Activated CD4-positive, alpha-beta memory T cell treated with anti-CD3 and anti-CD28 coated beads for 36 hours (primary cell): Measurements from ENCODE around the gene ARHGEF3. TPM values are rescaled to one million over a fixed set of nuclear protein-coding genes. Genes with fewer than 3 reads are reported as not detected.
"Not testable (repeated sequence)": the region's sequence is repeated elsewhere in the genome, so short reads cannot be mapped to it uniquely, and the experiment has no call there.

ENCODE experiments used
- CTCF ChIA-PET: fragments of 350-600 bp; sonication (Branson Sonifier 250); formaldehyde crosslinking; loops from one replicate; lab custom pipeline; 2021; ENCODE audit warnings: antibody characterized with exemption, inconsistent platforms; lab: Charles Lee
- POLR2A ChIA-PET: fragments of 350-600 bp; sonication (Branson Sonifier 250); formaldehyde crosslinking; loops from one replicate; lab custom pipeline; 2021; ENCODE audit warnings: antibody characterized with exemption; lab: Charles Lee
- DNase-seq: peaks from one replicate; pipeline ENCODE4 v3.0.0-alpha.2; 2020
- H3K27ac Mint-ChIP-seq: one replicate; pipeline ENCODE4 v1.8.0; 2021; ENCODE audit warnings: mixed read lengths
- H3K27me3 Mint-ChIP-seq: one replicate; pipeline ENCODE4 v1.8.0; 2021; ENCODE audit warnings: mixed read lengths
- H3K36me3 Mint-ChIP-seq: one replicate; pipeline ENCODE4 v1.8.0; 2021; ENCODE audit warnings: mixed read lengths
- H3K4me1 Mint-ChIP-seq: one replicate; pipeline ENCODE4 v1.8.0; 2021; ENCODE audit warnings: low read depth, mixed read lengths
- H3K4me3 Mint-ChIP-seq: one replicate; pipeline ENCODE4 v1.8.0; 2021; ENCODE audit warnings: mild to moderate bottlenecking, mixed read lengths
- H3K9me3 Mint-ChIP-seq: one replicate; pipeline ENCODE4 v1.8.0; 2021; ENCODE audit warnings: mixed read lengths
- intact Hi-C: fragments of 100-400 bp; cut with micrococcal nuclease; formaldehyde crosslinking; loops from one replicate; pipeline ENCODE4 v1.15.1; 2023
- total RNA-seq, 2 experiments: library from RNA; stranded (reverse); gene quantifications; one replicate each; pipeline ENCODE4 v1.2.3, GENCODE V29; 2021

ARHGEF3 gene
- total RNA-seq, 2 experiments from 2014 or later, result 28.0 to 31.5 TPM

DNA sequence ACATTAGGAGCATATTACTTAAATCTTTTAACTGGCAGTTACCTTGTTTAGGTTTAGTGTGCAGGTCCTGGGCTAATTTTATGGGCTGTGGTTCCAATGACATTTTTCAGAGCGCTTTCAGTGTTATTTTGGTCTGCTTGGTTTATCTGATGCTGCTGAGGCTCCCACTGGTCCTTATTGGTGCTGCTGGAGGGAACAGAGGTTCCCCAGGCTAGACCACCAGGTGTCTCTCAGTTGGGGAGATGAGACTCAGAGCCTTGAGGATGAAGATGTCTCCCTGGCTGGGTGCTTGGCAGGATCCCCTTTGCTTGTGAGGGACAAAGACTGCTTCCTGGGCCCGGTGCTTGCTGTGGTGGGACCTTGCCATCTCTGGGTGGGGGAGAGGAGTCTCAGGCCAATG lies 90.4 kb downstream of the ARHGEF3 start:
- POLR2A ChIA-PET, result no interaction called here
- peaks cover 7% of the 10 kb centered on the region for H3K9me3 Mint-ChIP-seq

DNA sequence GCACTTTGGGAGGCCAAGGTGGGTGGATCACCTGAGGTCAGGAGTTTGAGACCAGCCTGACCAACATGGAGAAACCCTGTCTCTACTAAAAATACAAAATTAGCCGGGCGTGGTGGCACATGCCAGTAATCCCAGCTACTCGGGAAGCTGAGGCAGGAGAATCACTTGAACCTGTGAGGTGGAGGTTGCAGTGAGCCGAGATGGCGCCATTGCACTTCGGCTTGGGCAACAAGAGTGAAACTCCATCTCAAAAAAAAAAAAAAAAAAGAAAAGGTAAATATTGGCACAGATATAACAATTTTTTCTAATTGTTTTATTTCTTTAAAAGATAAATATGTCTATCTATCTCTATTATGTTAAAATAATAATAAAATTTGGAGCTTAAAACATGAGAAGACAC lies 94.3 kb downstream of the ARHGEF3 start:
- intact Hi-C loops, POLR2A ChIA-PET, H3K9me3 Mint-ChIP-seq, H3K27ac Mint-ChIP-seq, H3K27me3 Mint-ChIP-seq, H3K36me3 Mint-ChIP-seq, H3K4me3 Mint-ChIP-seq: not testable (repeated sequence)
- CTCF ChIA-PET, result interaction anchor here (0.7 to 3.1 kb wide), 8 partner anchors 81 to 288 kb away, joined by 3 to 38 read pairs (median 5); partner anchors contain the start of gene ARHGEF3
- H3K4me1 Mint-ChIP-seq, result peaks cover 11% of the 10 kb centered on the region
- DNase-seq, result peak; percentile 51

More for the DNA sequence above, 90.4 kb downstream of the ARHGEF3 start:
- no peak for DNase-seq
- CTCF ChIA-PET, result interaction anchor here (1.4 kb wide), 1 partner anchor 88 kb away, joined by 7 read pairs; no protein-coding TSS in a partner anchor
- intact Hi-C loops, result loop anchor here (5.0 kb wide), 1 partner anchor 41 kb away; no protein-coding TSS in a partner anchor
- no peaks in the 10 kb centered on the region for H3K36me3 Mint-ChIP-seq
- no peaks in the 10 kb centered on the region for H3K27me3 Mint-ChIP-seq
- no peak overlapping the region for H3K4me3 Mint-ChIP-seq
- peaks cover 3% of the 10 kb centered on the region for H3K4me1 Mint-ChIP-seq
- H3K27ac Mint-ChIP-seq, result no peak overlapping the region

GRCh38 chr3:56706629-56707028 lies 95.1 kb downstream of the ARHGEF3 start:
- no peaks in the 10 kb centered on the region for H3K9me3 Mint-ChIP-seq
- CTCF ChIA-PET, result interaction anchor here (7.4 kb wide), 2 partner anchors 93 to 282 kb away, joined by 244 to 282 read pairs; partner anchors contain the start of gene ARHGEF3
- H3K27me3 Mint-ChIP-seq, result no peaks in the 10 kb centered on the region
- H3K27ac Mint-ChIP-seq, result no peak overlapping the region
- peaks cover 11% of the 10 kb centered on the region for H3K4me1 Mint-ChIP-seq
- H3K36me3 Mint-ChIP-seq, result no peaks in the 10 kb centered on the region
- POLR2A ChIA-PET, result no interaction called here
- H3K4me3 Mint-ChIP-seq, result no peak overlapping the region
- no peak for DNase-seq
- intact Hi-C loops, result no loop called here

DNA sequence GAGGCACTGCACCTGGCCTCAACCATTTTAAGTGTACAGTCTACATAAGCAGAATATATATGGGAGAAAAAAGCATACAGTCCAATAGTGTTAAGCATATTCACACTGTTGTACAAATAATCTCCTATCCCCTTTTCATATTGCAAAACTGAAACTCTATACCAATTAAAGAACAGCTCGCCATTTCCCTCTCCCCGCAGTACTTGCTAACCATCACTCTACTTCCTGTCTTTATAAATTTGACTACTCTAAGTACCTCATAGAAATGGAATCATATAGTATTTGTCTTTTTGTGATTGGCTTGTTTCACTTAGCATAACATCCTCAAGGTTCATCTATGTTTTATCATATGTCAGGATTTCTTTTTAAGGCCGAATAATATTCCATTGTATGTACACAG lies 97.0 kb downstream of the ARHGEF3 start:
- Mint-ChIP-seq H3K4me1 (peaks cover 11% of the 10 kb centered on the region), H3K4me3 (no peak overlapping the region), H3K9me3 (no peaks in the 10 kb centered on the region), H3K36me3 (no peaks in the 10 kb centered on the region), H3K27me3 (no peaks in the 10 kb centered on the region), H3K27ac (no peak overlapping the region)
- DNase-seq, result no peak
- intact Hi-C loops, result loop anchor here (5.0 kb wide), 2 partner anchors 153 to 213 kb away; no protein-coding TSS in a partner anchor
- ChIA-PET CTCF (interaction anchor here (1.0 to 7.4 kb wide), 5 partner anchors 49 to 291 kb away, joined by 3 to 282 read pairs (median 9); partner anchors contain the start of gene ARHGEF3), POLR2A (interaction anchor here (0.6 to 3.7 kb wide), 4 partner anchors 62 to 278 kb away, joined by 3 to 23 read pairs (median 4); no protein-coding TSS in a partner anchor)

DNA sequence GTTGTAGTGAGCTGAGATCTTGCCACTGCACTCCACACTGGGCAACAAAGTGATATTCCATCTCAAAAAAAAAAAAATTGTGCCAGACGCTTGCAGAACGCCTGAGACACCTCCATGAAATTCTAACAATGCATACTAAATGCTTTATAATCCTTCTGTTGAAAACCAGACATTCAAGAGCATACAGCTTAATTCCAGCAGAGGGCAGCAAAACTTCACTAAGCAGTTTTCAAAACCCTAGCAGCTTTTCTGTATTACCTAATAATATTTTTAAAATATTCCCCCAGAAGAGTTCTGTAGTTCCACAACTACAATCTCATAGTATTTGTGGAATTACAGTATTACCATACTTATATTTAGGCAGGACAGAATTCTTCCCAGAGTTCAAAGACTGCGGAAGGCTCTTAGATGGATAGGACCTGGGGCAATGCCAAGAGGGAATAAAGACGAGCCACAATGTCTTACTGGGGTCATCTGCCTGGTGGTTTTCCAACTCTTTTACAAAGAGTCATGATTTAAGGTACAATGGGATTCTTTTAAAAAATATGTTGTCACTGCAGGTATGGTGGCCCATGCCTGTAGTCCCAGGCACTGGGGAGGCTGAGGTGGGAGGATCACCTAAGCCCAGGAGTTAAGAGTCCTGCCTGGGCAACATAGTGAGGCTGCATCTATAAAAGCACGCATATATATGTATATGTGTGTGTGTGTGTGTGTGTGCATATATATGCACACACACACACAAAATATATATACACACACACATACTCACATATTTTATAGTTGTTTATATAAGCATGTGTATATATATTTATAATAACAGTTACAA lies 99.0 kb downstream of the ARHGEF3 start:
- intact Hi-C loops, result loop anchor here (1.0 to 5.0 kb wide), 5 partner anchors 97 to 287 kb away; no protein-coding TSS in a partner anchor
- CTCF ChIA-PET, result interaction anchor here (0.5 to 7.4 kb wide), 47 partner anchors 8 to 1938 kb away, joined by 3 to 282 read pairs (median 3); partner anchors contain the start of gene ARHGEF3
- POLR2A ChIA-PET, result interaction anchor here (0.5 to 3.7 kb wide), 5 partner anchors 96 to 286 kb away, joined by 3 to 23 read pairs (median 3); no protein-coding TSS in a partner anchor
- DNase-seq, result peak; percentile 36
- no peaks in the 10 kb centered on the region for H3K36me3 Mint-ChIP-seq
- H3K4me3 Mint-ChIP-seq, result no peak overlapping the region
- H3K27ac Mint-ChIP-seq, result no peak overlapping the region
- peaks cover 11% of the 10 kb centered on the region for H3K4me1 Mint-ChIP-seq
- H3K9me3 Mint-ChIP-seq, result no peaks in the 10 kb centered on the region
- no peaks in the 10 kb centered on the region for H3K27me3 Mint-ChIP-seq

DNA sequence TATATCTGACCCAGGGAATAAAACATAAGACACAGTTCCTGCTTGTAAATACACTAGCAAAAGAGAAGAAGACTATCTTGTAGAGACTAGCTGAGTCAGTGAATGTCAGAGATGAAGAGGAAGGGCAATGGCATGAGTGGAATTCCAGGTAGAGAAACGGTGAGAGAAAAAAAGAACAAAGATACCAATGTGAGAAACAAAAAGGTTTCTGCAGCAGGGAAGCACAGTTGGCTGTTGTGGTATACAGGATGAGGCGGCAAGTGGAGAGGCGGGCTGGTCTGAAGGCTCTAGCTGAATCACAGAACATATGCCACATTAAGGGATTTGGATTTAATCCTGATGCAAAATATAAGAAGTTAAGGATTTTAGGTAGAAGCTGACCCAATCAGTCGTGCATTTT lies 101.6 kb downstream of the ARHGEF3 start:
- peaks cover 23% of the 10 kb centered on the region for H3K4me1 Mint-ChIP-seq
- ChIA-PET POLR2A (no interaction called here), CTCF (interaction anchor here (0.9 to 7.4 kb wide), 5 partner anchors 11 to 296 kb away, joined by 3 to 282 read pairs (median 4); partner anchors contain the start of gene ARHGEF3)
- no peak overlapping the region for H3K27ac Mint-ChIP-seq
- DNase-seq, result no peak
- no peak overlapping the region for H3K4me3 Mint-ChIP-seq
- H3K27me3 Mint-ChIP-seq, result no peaks in the 10 kb centered on the region
- no peaks in the 10 kb centered on the region for H3K9me3 Mint-ChIP-seq
- intact Hi-C loops, result loop anchor here (5.0 kb wide), 2 partner anchors 157 to 217 kb away; no protein-coding TSS in a partner anchor
- no peaks in the 10 kb centered on the region for H3K36me3 Mint-ChIP-seq

DNA sequence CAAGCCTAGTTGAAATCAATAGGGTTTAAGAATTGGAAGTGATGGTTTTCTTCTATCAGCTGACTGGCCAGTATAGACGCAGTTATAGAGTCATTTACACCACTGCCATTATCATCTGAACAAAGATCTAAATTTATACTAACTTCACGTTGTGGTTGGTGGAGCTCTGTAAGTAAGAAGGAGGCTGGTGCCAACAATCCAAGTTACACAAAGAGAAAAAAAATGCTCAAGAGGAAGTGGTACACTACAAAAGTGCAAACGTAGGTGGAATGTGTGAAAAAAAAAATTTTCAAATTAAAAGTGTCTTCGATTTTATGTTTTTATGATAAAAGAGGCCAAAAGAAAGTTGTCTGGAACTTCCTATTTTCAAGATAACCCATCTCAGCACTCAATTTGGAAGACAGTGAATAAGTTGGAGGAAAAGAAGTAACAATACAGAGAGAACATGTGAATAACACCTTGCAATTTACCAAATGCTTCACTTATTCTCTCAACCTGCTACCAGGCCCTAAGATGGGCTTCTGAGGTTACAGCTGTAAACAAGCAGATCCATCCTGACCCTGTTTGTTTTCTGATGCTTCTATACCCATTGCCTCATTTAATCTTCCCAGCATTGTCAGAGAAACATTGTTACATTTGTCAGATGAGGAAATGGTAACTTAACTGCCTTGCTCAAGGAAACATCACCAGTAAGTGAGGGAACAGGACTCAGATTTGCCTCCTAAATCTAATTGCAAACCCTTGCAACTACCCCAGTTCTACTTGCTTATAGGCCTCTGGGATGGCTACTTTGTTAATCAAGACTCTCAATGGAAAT lies 106.7 kb downstream of the ARHGEF3 start:
- DNase-seq, result no peak
- CTCF ChIA-PET, result interaction anchor here (0.6 to 4.0 kb wide), 3 partner anchors 104 to 301 kb away, joined by 3 to 21 read pairs (median 10); no protein-coding TSS in a partner anchor
- H3K27ac Mint-ChIP-seq, result peak overlapping the region; percentile 63
- H3K36me3 Mint-ChIP-seq, result no peaks in the 10 kb centered on the region
- peak overlapping the region; percentile 1 for H3K4me3 Mint-ChIP-seq
- no peaks in the 10 kb centered on the region for H3K27me3 Mint-ChIP-seq
- POLR2A ChIA-PET, result interaction anchor here (1.0 to 2.6 kb wide), 3 partner anchors 88 to 106 kb away, joined by 3 to 12 read pairs (median 3); partner anchors contain the start of gene ARHGEF3
- peaks cover 42% of the 10 kb centered on the region for H3K4me1 Mint-ChIP-seq
- no peaks in the 10 kb centered on the region for H3K9me3 Mint-ChIP-seq
- intact Hi-C loops, result loop anchor here (5.0 to 10.0 kb wide), 2 partner anchors 167 to 350 kb away; no protein-coding TSS in a partner anchor

- CTCF ChIA-PET, result interaction anchor here (2.4 to 4.0 kb wide), 2 partner anchors 106 to 295 kb away, joined by 10 to 21 read pairs; no protein-coding TSS in a partner anchor
- Mint-ChIP-seq H3K27me3 (no peaks in the 10 kb centered on the region), H3K27ac (no peak overlapping the region), H3K36me3 (no peaks in the 10 kb centered on the region), H3K4me1 (peaks cover 42% of the 10 kb centered on the region), H3K9me3 (no peaks in the 10 kb centered on the region), H3K4me3 (no peak overlapping the region)
- intact Hi-C loops, result loop anchor here (1.0 to 10.0 kb wide), 3 partner anchors 11 to 349 kb away; no protein-coding TSS in a partner anchor
- DNase-seq, result no peak
- POLR2A ChIA-PET, result interaction anchor here (1.0 to 2.6 kb wide), 4 partner anchors 11 to 107 kb away, joined by 3 to 12 read pairs (median 8); partner anchors contain the start of genes ARHGEF3 and TASOR
Measured at GRCh38 chr3:56693750-56694149, 108.0 kb downstream of the ARHGEF3 start.

DNA sequence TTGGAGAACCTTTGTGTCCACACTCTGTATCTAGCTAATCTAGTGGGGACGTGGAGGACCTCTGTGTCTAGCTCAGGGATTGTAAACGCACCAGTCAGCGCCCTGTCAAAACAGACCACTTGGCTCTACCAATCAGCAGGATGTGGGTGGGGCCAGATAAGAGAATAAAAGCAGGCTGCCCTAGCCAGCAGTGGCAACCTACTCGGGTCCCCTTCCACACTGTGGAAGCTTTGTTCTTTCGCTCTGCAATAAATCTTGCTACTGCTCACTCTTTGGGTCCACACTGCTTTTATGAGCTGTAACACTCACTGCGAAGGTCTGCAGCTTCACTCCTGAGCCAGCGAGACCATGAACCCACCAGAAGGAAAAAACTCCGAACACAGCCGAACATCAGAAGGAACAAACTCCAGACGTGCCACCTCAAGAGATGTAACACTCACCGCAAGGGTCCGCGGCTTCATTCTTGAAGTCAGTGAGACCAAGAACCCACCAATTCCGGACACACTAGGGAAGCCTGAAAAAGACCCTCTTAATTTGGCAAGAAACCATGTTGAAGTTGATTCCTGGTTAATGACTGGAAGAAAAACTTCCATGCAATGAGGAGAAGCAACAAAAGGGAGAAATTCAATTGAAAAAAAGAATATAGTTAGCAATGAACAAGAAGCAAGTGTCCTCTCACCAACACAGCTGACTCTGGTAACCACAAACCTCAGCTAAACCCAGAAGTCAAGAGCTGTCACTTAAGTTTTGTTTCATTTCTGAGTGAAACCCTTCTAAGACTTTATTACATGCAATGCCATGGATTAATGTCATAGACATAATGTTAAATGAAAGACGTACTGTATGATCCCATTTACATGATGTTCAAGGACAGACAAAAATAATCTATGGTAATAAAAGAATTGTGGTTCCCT lies 109.0 kb downstream of the ARHGEF3 start:
- H3K36me3 Mint-ChIP-seq, H3K27me3 Mint-ChIP-seq, H3K9me3 Mint-ChIP-seq: not testable (repeated sequence)
- CTCF ChIA-PET, result interaction anchor here (0.7 to 4.0 kb wide), 3 partner anchors 9 to 107 kb away, joined by 3 to 21 read pairs (median 3); partner anchors contain the start of gene TASOR
- peaks cover 42% of the 10 kb centered on the region for H3K4me1 Mint-ChIP-seq
- H3K27ac Mint-ChIP-seq, result peak overlapping the region; percentile 57
- POLR2A ChIA-PET, result interaction anchor here (0.6 to 2.6 kb wide), 4 partner anchors 10 to 126 kb away, joined by 3 to 12 read pairs (median 8); partner anchors contain the start of genes ARHGEF3 and TASOR
- intact Hi-C loops, result loop anchor here (1.0 to 10.0 kb wide), 3 partner anchors 10 to 348 kb away; no protein-coding TSS in a partner anchor
- peak overlapping the region; percentile 62 for H3K4me3 Mint-ChIP-seq
- DNase-seq, result peak; percentile 56

GRCh38 chr3:56692001-56692365 lies 109.8 kb downstream of the ARHGEF3 start:
- ChIA-PET POLR2A (interaction anchor here (0.6 to 1.8 kb wide), 2 partner anchors 9 to 127 kb away, joined by 5 to 12 read pairs; partner anchors contain the start of gene TASOR), CTCF (interaction anchor here (4.0 kb wide), 1 partner anchor 107 kb away, joined by 21 read pairs; no protein-coding TSS in a partner anchor)
- H3K27ac Mint-ChIP-seq, H3K9me3 Mint-ChIP-seq, H3K4me3 Mint-ChIP-seq, H3K36me3 Mint-ChIP-seq, H3K27me3 Mint-ChIP-seq, DNase-seq: not testable (repeated sequence)
- intact Hi-C loops, result loop anchor here (5.0 to 10.0 kb wide), 2 partner anchors 170 to 347 kb away; no protein-coding TSS in a partner anchor
- H3K4me1 Mint-ChIP-seq, result peaks cover 42% of the 10 kb centered on the region
